Measurements from ENCODE around the gene FSIP1. TPM values are rescaled to one million over a fixed set of nuclear protein-coding genes. Genes with fewer than 3 reads are reported as not detected.

The FSIP1 gene
- total RNA-seq, 1 donor from 2014 or later = 0.91 TPM

DNA sequence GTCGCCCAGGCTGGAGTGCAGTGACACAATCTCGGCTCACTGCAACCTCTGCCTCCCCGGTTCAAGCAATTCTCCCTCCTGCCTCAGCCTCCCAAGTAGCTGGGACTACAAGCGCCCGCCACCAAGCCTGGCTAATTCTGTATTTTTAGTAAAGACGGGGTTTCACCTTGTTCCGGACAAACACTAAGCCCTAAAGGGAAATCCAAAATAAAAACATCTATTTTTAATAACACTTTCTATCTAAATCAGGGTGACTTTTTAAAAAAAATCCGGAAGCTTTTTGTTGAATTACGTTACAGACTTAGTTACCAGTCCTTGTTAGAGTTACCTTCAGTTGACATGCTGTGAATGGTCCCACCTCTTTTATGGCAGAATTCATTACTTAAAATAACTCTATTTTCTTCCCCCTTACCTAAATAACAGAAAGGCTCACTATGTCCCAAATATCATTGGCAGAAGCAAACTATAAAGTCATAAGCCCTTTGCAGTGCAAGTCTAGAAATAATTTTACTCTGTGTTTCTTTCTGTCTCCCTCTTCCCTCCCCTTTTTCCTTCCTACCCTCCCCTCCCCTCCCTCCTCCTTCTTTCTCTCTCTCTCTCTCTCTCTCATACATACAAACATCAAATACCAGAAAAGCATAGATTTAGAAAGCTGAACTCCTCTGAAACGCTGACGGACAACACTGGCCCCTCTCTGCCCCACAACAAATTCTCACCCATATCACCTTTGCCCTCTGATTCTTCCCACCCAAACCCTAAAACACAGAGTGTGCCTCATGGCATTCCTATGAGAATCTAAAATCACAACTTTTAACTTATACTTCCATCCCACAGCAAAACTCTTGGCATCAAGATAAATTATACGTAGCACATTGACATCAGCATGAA lies 183.4 kb downstream of the FSIP1 start:
- intact Hi-C loops (cut with micrococcal nuclease) = no loop called here

DNA sequence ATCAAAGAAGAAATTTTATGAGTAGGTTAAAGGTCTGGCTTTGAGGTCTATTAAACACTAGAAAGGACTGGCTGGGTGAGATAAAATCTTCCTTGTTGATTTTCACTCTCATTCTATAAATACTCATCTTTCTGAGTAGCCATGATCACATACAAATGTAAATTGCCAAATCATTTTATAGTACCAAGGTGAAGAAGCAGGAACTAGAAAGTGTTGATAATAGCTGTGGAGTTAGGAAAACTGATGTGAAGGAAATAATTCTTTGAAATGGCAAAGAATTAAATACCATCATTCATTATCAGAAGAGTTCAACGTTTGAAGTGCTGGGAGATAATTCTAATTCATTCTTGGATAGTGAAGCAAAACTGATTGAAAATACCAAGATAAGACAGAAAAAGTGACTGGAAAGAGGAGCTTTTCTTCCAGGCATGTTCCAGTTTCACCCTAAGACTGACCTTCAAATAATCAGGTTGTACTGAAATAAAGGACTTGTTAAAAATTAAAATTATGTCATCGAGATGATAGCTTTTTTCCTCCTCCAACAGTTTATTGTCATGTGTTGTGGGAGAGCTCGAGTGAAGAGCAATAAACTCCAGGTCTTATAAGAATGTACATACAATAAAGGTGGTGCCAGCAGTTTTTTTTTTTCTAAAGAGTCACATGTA lies 184.3 kb downstream of the FSIP1 start:
- intact Hi-C loops (cut with micrococcal nuclease) = no loop called here

DNA sequence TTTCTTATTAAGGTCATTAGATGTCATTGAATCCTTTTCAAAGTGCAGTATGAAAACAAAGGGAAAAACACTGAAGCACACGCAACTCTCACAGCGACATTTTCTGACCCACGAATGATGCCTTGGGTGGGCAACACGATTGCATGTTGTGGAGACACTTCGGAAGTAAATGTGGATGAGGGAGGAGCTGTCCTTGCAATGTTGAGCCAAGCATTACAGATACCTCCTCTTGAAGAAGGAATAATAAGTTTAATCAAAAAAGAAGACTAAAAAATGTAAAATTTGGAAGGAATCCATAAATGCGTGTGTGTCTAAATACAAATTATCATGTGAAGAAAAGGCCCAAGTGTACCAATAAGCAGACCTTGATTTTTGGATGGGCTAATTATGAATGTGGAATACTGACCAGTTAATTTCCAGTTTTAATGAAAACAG lies 184.9 kb downstream of the FSIP1 start:
- intact Hi-C loops (cut with micrococcal nuclease) = no loop called here

GRCh38 chr15:39597336-39597735 lies 185.3 kb downstream of the FSIP1 start:
- intact Hi-C loops (cut with micrococcal nuclease) = no loop called here

- intact Hi-C loops (cut with micrococcal nuclease) = no loop called here
Observed at GRCh38 chr15:39596358-39597051, 186.1 kb downstream of the FSIP1 start.

DNA sequence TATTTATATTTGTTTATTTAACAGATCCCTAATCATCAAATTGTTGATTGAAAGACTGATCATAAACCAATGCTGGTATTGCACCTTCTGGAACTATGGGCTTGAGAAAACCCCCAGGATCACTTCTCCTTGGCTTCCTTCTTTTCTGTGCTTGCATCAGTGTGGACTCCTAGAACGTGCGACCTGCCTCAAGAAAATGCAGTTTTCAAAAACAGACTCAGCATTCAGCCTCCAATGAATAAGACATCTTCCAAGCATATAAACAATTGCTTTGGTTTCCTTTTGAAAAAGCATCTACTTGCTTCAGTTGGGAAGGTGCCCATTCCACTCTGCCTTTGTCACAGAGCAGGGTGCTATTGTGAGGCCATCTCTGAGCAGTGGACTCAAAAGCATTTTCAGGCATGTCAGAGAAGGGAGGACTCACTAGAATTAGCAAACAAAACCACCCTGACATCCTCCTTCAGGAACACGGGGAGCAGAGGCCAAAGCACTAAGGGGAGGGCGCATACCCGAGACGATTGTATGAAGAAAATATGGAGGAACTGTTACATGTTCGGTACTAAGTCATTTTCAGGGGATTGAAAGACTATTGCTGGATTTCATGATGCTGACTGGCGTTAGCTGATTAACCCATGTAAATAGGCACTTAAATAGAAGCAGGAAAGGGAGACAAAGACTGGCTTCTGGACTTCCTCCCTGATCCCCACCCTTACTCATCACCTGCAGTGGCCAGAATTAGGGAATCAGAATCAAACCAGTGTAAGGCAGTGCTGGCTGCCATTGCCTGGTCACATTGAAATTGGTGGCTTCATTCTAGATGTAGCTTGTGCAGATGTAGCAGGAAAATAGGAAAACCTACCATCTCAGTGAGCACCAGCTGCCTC lies 187.1 kb downstream of the FSIP1 start:
- intact Hi-C loops (cut with micrococcal nuclease) = no loop called here

DNA sequence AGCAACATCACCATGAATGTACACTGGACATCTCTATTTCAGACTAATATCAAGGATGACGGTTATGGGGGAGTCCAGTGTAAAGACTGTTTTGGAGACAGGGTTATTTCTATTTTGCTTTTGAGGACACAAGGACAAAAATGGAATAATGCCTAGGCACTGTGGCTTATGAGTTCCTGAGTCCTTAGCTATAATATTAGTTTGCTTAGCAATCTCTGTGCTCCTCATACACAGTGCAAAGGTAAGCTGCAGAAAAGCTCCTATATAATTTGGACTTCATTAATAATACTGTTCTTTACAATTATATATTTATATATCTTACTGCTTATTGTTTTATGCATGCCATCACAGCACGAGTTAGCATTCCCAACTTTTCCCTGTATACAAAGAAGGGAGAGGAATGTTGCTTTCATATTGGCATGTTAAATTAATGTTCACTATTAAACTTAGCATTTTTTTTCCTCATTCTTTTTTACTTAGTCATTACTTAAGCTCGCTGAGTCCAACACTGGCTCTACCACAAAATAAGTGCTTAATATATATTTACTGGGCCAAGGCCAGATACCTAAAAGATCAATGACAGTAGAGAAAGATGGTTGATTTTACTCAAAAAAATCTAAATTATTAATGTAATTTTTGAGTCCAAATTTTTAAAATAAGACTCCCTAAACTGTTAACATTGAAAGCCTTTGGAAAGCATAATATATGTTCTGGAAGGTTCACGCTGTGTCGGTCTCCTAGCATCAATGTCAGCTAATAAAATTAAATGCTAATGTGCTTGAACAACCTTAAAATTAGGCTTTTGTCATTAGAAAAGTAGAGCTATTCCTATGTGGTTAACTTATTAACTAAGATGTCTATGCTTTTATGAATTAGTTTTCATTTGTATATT lies 187.9 kb downstream of the FSIP1 start:
- intact Hi-C loops (cut with micrococcal nuclease) = no loop called here

- intact Hi-C loops (cut with micrococcal nuclease) = no loop called here
Observed at GRCh38 chr15:39593656-39594445, 188.8 kb downstream of the FSIP1 start.

GRCh38 chr15:39593071-39593655 lies 189.5 kb downstream of the FSIP1 start:
- intact Hi-C loops (cut with micrococcal nuclease) = no loop called here

- intact Hi-C loops (cut with micrococcal nuclease) = no loop called here
Observed at GRCh38 chr15:39592500-39592899, 190.1 kb downstream of the FSIP1 start.

DNA sequence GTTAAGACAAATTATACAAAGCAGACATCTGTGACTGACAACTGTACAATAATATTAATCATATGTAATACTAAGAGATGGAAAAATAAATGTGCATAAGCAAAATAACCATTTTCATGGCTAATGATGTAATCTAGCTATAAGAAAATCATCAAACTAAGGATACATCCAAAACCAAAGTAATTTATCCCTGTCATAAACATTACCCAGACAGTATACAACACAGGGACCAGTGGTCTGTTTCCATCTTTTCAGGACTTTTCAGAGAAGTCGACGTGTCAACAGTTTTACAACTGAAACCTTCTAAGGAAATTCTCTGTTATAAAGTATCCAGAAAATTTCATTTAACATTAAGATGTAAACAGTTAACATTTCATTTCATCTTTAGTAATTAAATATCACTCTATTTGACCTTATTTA lies 190.7 kb downstream of the FSIP1 start:
- intact Hi-C loops (cut with micrococcal nuclease) = no loop called here

- intact Hi-C loops (cut with micrococcal nuclease) = no loop called here
Observed at GRCh38 chr15:39591141-39591895, 191.3 kb downstream of the FSIP1 start.

DNA sequence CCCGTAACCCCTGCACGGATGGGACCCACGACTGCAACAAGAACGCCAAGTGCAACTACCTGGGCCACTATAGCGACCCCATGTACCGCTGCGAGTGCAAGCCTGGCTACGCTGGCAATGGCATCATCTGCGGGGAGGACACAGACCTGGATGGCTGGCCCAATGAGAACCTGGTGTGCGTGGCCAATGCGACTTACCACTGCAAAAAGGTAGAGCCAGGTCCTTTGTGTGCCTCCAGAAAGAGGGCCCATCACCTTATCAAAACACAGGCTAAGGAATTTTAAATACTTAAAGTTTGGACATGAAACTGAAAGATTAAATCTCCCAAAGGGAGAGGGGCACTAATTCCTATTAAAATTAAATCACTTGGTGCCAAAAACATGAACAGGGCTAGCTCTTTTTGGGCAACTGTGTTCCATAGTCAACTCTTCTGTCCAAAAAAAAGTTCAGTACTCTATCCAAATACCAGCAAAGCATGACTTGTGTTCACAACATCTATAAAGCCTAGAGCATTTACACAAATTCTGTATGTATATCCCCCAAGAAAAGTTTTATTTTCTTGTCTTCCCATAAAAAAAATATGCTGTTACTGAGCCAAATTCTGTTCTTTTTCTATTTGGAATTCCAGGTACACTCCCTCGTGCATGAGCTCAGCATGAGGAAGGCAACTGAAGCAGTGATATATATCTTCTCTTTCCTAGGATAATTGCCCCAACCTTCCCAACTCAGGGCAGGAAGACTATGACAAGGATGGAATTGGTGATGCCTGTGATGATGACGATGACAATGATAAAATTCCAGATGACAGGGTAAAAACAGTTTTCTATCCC lies 192.6 kb downstream of the FSIP1 start:
- intact Hi-C loops (cut with micrococcal nuclease) = no loop called here

DNA sequence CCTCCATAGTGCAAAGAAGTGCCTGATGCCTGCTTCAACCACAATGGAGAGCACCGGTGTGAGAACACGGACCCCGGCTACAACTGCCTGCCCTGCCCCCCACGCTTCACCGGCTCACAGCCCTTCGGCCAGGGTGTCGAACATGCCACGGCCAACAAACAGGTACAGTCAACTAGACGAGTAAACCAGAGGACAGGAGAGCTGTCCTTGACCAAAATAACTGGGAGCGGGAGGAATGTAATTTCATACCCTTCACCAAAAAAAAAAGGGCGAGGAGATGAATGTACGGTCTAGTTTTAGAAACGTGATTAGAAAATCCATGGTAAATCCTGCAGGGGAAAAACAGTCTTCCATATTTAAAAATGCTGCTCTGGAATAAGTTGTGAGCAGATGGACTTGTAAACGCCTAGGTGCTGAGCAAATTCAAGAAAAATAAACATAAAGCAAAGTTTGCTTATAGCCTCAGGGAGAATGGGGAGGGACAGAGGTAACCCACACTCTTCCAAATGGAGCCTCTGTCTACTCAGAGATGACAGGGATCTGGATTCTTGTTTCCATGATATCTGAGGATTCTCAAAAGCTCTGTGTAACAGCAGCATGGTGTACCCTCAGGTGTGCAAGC lies 193.3 kb downstream of the FSIP1 start:
- intact Hi-C loops (cut with micrococcal nuclease) = no loop called here

DNA sequence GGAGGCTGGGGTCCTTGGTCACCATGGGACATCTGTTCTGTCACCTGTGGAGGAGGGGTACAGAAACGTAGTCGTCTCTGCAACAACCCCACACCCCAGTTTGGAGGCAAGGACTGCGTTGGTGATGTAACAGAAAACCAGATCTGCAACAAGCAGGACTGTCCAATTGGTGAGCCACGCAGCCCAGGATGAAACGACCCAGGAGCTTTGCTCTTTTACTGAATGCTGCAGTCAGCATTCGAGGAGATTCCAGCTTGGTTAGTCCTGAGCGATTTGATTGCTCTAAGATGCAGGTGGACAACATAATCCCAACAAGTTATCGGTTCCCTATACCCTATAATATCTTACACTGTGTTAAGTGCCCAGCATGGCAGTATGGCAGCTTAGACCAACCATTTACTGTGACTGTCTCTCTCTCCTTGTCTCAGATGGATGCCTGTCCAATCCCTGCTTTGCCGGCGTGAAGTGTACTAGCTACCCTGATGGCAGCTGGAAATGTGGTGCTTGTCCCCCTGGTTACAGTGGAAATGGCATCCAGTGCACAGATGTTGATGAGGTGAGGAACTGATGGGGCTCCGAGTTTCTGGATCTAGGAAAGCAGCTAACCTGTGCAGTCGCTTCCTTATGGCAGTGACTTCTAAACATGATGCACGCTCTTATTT lies 194.0 kb downstream of the FSIP1 start:
- intact Hi-C loops (cut with micrococcal nuclease) = no loop called here
